Peyer's patch (tissue), 4 donors: ENCODE measurements around the gene FRS3.

Source experiments
- CTCF ChIP-seq, 6 experiments: fragments of 450-650 bp in 4 of 6; fragments of 200-600 bp in 2 of 6; sonication (generic) in 1 of 6; IDR thresholded peaks; one replicate each; pipeline ENCODE4 v1.5.1; 2017 to 2019; ENCODE audit warnings: antibody characterized with exemption in 6 of 6, mild to moderate bottlenecking in 3 of 6, moderate library complexity in 1 of 6
- POLR2A ChIP-seq, 2 donors: fragments of 450-650 bp; IDR thresholded peaks; one replicate each; pipeline ENCODE4 v1.5.1; 2017; ENCODE audit warnings: antibody characterized with exemption in 2 of 2, mild to moderate bottlenecking in 2 of 2, moderate library complexity in 2 of 2

GRCh38 chr6:41744236-41744787 lies 35.4 kb downstream of the FRS3 start:
- TF ChIP-seq CTCF (IDR thresholded peaks at IDR 0.05) (no peak), POLR2A (IDR thresholded peaks at IDR 0.05) (no peak)
